Measurements from ENCODE around the gene C19orf73. TPM values are rescaled to one million over a fixed set of nuclear protein-coding genes. Genes with fewer than 3 reads are reported as not detected.

The C19orf73 gene
- total RNA-seq, 1 experiment from 2014 or later: 2.2 TPM

DNA sequence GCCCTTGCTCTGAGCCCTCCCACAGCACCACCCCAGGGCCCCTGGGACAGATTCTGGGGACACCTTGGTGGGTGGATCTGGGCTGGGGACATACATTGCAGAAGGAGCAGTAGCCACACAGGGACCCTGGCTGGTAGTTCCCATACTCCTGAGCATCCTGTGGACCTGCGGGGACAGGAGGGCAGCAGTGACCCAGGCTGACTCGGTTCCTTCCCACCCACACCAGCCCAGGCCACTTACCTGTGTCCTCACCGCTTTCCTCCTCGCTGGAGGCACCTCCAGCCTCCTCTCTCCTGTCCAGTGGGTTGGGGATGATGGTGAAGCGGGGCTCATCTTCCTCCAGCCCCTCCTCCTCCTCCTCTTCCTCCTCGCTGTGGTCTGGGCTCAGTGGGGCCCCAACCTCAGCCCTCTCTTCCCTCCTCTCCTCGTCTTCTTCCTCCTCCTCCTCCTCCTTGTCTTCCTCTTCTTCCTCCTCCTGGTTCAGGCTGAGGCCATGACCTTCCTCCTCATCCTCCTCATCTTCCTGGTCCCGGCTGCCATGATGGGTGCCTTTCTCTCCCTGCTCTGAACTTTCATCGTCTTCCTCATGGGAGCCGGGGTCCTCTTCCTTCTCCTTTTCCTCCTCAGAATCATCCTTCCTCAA is 34.3 kb upstream of the C19orf73 start:
- intact Hi-C loops (cut with micrococcal nuclease): no loop called here
- Histone ChIP-seq H3K4me2 (ENCODE audit: low read length) (no peak overlapping the region), H3K9ac (ENCODE audit: low read length) (no peak overlapping the region), H3K9me3 (ENCODE audit: control insufficient read depth in 1 of 2, insufficient read depth in 1 of 2, low read depth in 1 of 2, low read length in 2 of 2) (no peaks in the 10 kb centered on the region), H3K27ac (ENCODE audit: low read depth, low read length) (no peak overlapping the region; the same call in 1 of the 2 replicates), H4K20me1 (ENCODE audit: insufficient read depth) (no peaks in the 10 kb centered on the region), H3K4me3 (replicated peaks in 1 of 2; ENCODE audit: low read depth in 1 of 2, low read length in 2 of 2) (no peak overlapping the region), H3K36me3 (ENCODE audit: control insufficient read depth in 1 of 2, insufficient read depth in 2 of 2, low read length in 2 of 2) (no peaks in the 10 kb centered on the region), H2AFZ (ENCODE audit: low read depth, low read length, poor library complexity, severe bottlenecking) (no peak overlapping the region), H3K9me2 (ENCODE audit: insufficient read depth) (no peaks in the 10 kb centered on the region), H3K79me2 (ENCODE audit: insufficient read depth, low read length) (peaks cover 3% of the 10 kb centered on the region; the same call in 1 of the 2 replicates), H3K4me1 (ENCODE audit: control insufficient read depth in 1 of 2, insufficient read depth in 2 of 2, low read length in 2 of 2) (peaks cover 17 to 50% of the 10 kb centered on the region in 2 experiments), H3K27me3 (ENCODE audit: insufficient read depth, low read length) (no peaks in the 10 kb centered on the region)
- TF ChIP-seq EZH2 (IDR thresholded peaks at IDR 0.05): no peak
- no peak for TF ChIP-seq CEBPB (IDR thresholded peaks at IDR 0.05; ENCODE audit: low read depth)
- TF ChIP-seq YY1 (IDR thresholded peaks at IDR 0.05; ENCODE audit: extremely low read depth, insufficient replicate concordance, low read depth, low read length): no peak
- TF ChIP-seq ZNF274 (IDR thresholded peaks at IDR 0.05; ENCODE audit: low read depth, low read length): no peak
- no peak for TF ChIP-seq ZFX (IDR thresholded peaks at IDR 0.05)
- TF ChIP-seq, protein P1, sequence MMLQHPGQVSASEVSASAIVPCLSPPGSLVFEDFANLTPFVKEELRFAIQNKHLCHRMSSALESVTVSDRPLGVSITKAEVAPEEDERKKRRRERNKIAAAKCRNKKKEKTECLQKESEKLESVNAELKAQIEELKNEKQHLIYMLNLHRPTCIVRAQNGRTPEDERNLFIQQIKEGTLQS (IDR thresholded peaks at IDR 0.05): no peak
- TF ChIP-seq EGR1 (IDR thresholded peaks at IDR 0.05; ENCODE audit: low read depth): no peak
- TF ChIP-seq, protein P2, sequence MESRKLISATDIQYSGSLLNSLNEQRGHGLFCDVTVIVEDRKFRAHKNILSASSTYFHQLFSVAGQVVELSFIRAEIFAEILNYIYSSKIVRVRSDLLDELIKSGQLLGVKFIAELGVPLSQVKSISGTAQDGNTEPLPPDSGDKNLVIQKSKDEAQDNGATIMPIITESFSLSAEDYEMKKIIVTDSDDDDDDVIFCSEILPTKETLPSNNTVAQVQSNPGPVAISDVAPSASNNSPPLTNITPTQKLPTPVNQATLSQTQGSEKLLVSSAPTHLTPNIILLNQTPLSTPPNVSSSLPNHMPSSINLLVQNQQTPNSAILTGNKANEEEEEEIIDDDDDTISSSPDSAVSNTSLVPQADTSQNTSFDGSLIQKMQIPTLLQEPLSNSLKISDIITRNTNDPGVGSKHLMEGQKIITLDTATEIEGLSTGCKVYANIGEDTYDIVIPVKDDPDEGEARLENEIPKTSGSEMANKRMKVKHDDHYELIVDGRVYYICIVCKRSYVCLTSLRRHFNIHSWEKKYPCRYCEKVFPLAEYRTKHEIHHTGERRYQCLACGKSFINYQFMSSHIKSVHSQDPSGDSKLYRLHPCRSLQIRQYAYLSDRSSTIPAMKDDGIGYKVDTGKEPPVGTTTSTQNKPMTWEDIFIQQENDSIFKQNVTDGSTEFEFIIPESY (IDR thresholded peaks at IDR 0.05; ENCODE audit: extremely low read depth, insufficient replicate concordance, low read length): no peak
- no peak for TF ChIP-seq RAD21 (IDR thresholded peaks at IDR 0.05; ENCODE audit: low read depth)
- TF ChIP-seq CBX3 (IDR thresholded peaks at IDR 0.05; ENCODE audit: low read depth): no peak
- TF ChIP-seq SIN3A (IDR thresholded peaks at IDR 0.05; ENCODE audit: low read depth): no peak
- TF ChIP-seq EZH2phosphoT487 (IDR thresholded peaks at IDR 0.05; ENCODE audit: borderline replicate concordance): no peak
- TF ChIP-seq ELF1 (IDR thresholded peaks at IDR 0.05; ENCODE audit: borderline replicate concordance, low read depth): no peak
- no peak for DNase-seq (ENCODE audit: low read depth, low spot score)
- ATAC-seq: no peak
- POLR2A ChIA-PET: no interaction called here
- RAD21 ChIA-PET (ENCODE audit: low non-redundant PET in 1 of 2, low total read pairs in 2 of 2, uncharacterized antibody in 2 of 2, unreplicated experiment in 2 of 2): no interaction called here
- CTCF ChIA-PET: interaction anchor here (0.6 kb wide), 1 partner anchor 31 kb away, joined by 4 read pairs; no protein-coding TSS in a partner anchor
- no TSS peak for BruUV-seq (replicated peaks)
